H9 (cell line): ENCODE data around the gene SHISA8. TPM values are rescaled to one million over a fixed set of nuclear protein-coding genes. Genes with fewer than 3 reads are reported as not detected.
"Not testable (repeated sequence)": the region's sequence is repeated elsewhere in the genome, so short reads cannot be mapped to it uniquely, and the experiment has no call there.

Experiments
- DNase-seq: peaks from one replicate; pipeline ENCODE4 v3.0.0-alpha.2; 2017
- H2AFZ ChIP-seq: one replicate; pipeline ENCODE4 v1.6.1; 2013; ENCODE audit warnings: mild to moderate bottlenecking, low read length, control low read depth, moderate library complexity
- H2AK5ac ChIP-seq: 2 replicates; pipeline ENCODE4 v1.6.1; 2013; ENCODE audit warnings: low read length, control low read depth, mixed read lengths; ENCODE audit not compliant: insufficient read length
- H2BK120ac ChIP-seq: one replicate; pipeline ENCODE4 v1.6.1; 2013; ENCODE audit warnings: low read depth, mild to moderate bottlenecking, low read length, control low read depth, inconsistent platforms; ENCODE audit not compliant: poor library complexity, severe bottlenecking
- H2BK12ac ChIP-seq: 2 replicates; pipeline ENCODE4 v1.6.1; 2013; ENCODE audit warnings: low read length, control low read depth, mixed read lengths, low read depth; ENCODE audit not compliant: insufficient read length
- H2BK15ac ChIP-seq: 2 replicates; pipeline ENCODE4 v1.6.1; 2013; ENCODE audit warnings: low read depth, low read length, control low read depth
- H2BK20ac ChIP-seq: one replicate; pipeline ENCODE4 v1.6.1; 2013; ENCODE audit warnings: low read depth, mild to moderate bottlenecking, low read length, control low read depth, inconsistent platforms; ENCODE audit not compliant: poor library complexity, severe bottlenecking
- H2BK5ac ChIP-seq: 2 replicates; pipeline ENCODE4 v1.6.1; 2013; ENCODE audit warnings: low read length, control low read depth, mixed read lengths; ENCODE audit not compliant: insufficient read length
- H3K14ac ChIP-seq: 2 replicates; pipeline ENCODE4 v1.6.1; 2013; ENCODE audit warnings: low read length, control low read depth; ENCODE audit not compliant: insufficient read depth
- H3K18ac ChIP-seq: 2 replicates; pipeline ENCODE4 v1.6.1; 2013; ENCODE audit warnings: low read depth, mild to moderate bottlenecking, mixed read lengths, low read length, control low read depth; ENCODE audit not compliant: insufficient read length
- H3K23ac ChIP-seq: 2 replicates; pipeline ENCODE4 v1.6.1; 2013; ENCODE audit warnings: low read length, control low read depth, mixed read lengths, low read depth; ENCODE audit not compliant: insufficient read length
- H3K23me2 ChIP-seq: 2 replicates; pipeline ENCODE4 v1.6.1; 2013; ENCODE audit warnings: low read depth, mild to moderate bottlenecking, mixed read lengths, low read length, control low read depth; ENCODE audit not compliant: insufficient read length, poor library complexity, severe bottlenecking
- H3K27ac ChIP-seq: 2 replicates; pipeline ENCODE4 v1.5.1; 2013; ENCODE audit warnings: low read length, control low read depth, mixed read lengths, low read depth; ENCODE audit not compliant: insufficient read length
- H3K27me3 ChIP-seq: 2 replicates; pipeline ENCODE4 v1.6.1; 2013; ENCODE audit warnings: low read length, control low read depth, inconsistent platforms; ENCODE audit not compliant: insufficient read depth
- H3K4ac ChIP-seq: 2 replicates; pipeline ENCODE4 v1.6.1; 2013; ENCODE audit warnings: low read depth, mild to moderate bottlenecking, control low read depth, inconsistent platforms, low read length, moderate library complexity
- H3K4me1 ChIP-seq: 2 replicates; pipeline ENCODE4 v1.6.1; 2013; ENCODE audit warnings: low read length, control low read depth, inconsistent platforms; ENCODE audit not compliant: insufficient read depth
- H3K4me2 ChIP-seq: 2 replicates; pipeline ENCODE4 v1.6.1; 2013; ENCODE audit warnings: low read length, control low read depth, mixed read lengths; ENCODE audit not compliant: insufficient read length, insufficient read depth
- H3K56ac ChIP-seq: 2 replicates; pipeline ENCODE4 v1.6.1; 2013; ENCODE audit warnings: low read depth, mild to moderate bottlenecking, mixed read lengths, low read length, control low read depth; ENCODE audit not compliant: insufficient read length
- H3K79me1 ChIP-seq: 2 replicates; pipeline ENCODE4 v1.6.1; 2013; ENCODE audit warnings: low read depth, mild to moderate bottlenecking, moderate library complexity, low read length, control low read depth, inconsistent platforms; ENCODE audit not compliant: insufficient read depth, poor library complexity, severe bottlenecking
- H3K79me2 ChIP-seq: 2 replicates; pipeline ENCODE4 v1.6.1; 2013; ENCODE audit warnings: low read length, control low read depth, inconsistent platforms; ENCODE audit not compliant: insufficient read depth
- H3K9ac ChIP-seq: 2 replicates; pipeline ENCODE4 v1.6.1; 2013; ENCODE audit warnings: low read length, control low read depth, mixed read lengths; ENCODE audit not compliant: insufficient read length; ENCODE audit errors: extremely low read depth
- H3K9me3 ChIP-seq: one replicate; pipeline ENCODE4 v1.6.1; 2013; ENCODE audit warnings: low read depth, low read length, inconsistent platforms; ENCODE audit not compliant: control insufficient read depth
- H3T11ph ChIP-seq: one replicate; pipeline ENCODE4 v1.6.1; 2013; ENCODE audit warnings: mild to moderate bottlenecking, low read length, control low read depth, inconsistent platforms
- H4K20me1 ChIP-seq: one replicate; pipeline ENCODE4 v1.6.1; 2013; ENCODE audit not compliant: control insufficient read depth, insufficient read length, insufficient read depth
- H4K5ac ChIP-seq: 2 replicates; pipeline ENCODE4 v1.6.1; 2013; ENCODE audit warnings: low read depth, mild to moderate bottlenecking, mixed read lengths, low read length, control low read depth; ENCODE audit not compliant: insufficient read length
- H4K8ac ChIP-seq: replicated peaks from 2 replicates; pipeline ENCODE4 v1.6.1; 2013; ENCODE audit warnings: low read length, control low read depth, mixed read lengths, low read depth; ENCODE audit not compliant: insufficient read length
- H4K91ac ChIP-seq: 2 replicates; pipeline ENCODE4 v1.6.1; 2013; ENCODE audit warnings: low read depth, mild to moderate bottlenecking, moderate library complexity, mixed read lengths, low read length, control low read depth; ENCODE audit not compliant: insufficient read length
- H3K27ac Mint-ChIP-seq, 3 experiments: 2 replicates in 2 of 3; 3 replicates in 1 of 3; pipeline ENCODE4 v1.8.0; 2020 to 2021; ENCODE audit warnings: mixed read lengths in 3 of 3, mild to moderate bottlenecking in 1 of 3, moderate library complexity in 1 of 3
- H3K27me3 Mint-ChIP-seq: 2 replicates; pipeline ENCODE4 v1.8.0; 2021; ENCODE audit warnings: low read depth, mild to moderate bottlenecking, moderate library complexity, mixed read lengths
- H3K36me3 Mint-ChIP-seq, 3 experiments: 2 replicates in 2 of 3; 3 replicates in 1 of 3; pipeline ENCODE4 v1.8.0; 2020 to 2021; ENCODE audit warnings: low read depth in 3 of 3, mixed read lengths in 3 of 3; ENCODE audit not compliant: insufficient read depth in 1 of 3
- H3K4me1 Mint-ChIP-seq, 2 experiments: 2 replicates each; pipeline ENCODE4 v1.8.0; 2020; ENCODE audit warnings: mixed read lengths in 2 of 2
- H3K4me3 Mint-ChIP-seq, 2 experiments: 2 replicates in 1 of 2; 3 replicates in 1 of 2; pipeline ENCODE4 v1.8.0; 2020 to 2021; ENCODE audit warnings: mild to moderate bottlenecking in 2 of 2, mixed read lengths in 2 of 2, moderate library complexity in 1 of 2
- H3K9me3 Mint-ChIP-seq, 2 experiments: 2 replicates in 1 of 2; 3 replicates in 1 of 2; pipeline ENCODE4 v1.8.0; 2020; ENCODE audit warnings: mild to moderate bottlenecking in 2 of 2, mixed read lengths in 2 of 2, moderate library complexity in 1 of 2
- CTCF ChIP-seq: fragments of 200-600 bp; sonication (generic); conservative IDR thresholded peaks from 3 replicates; pipeline ENCODE4 v1.8.0; 2021; ENCODE audit warnings: antibody characterized with exemption, mild to moderate bottlenecking
- WGBS: extraction: QIAGEN DNeasy Blood & Tissue Kit; methylation state at CpG from one replicate; pipeline ENCODE4 v1.1.7; 2013; ENCODE audit warnings: missing lambda C conversion rate, low lambda C conversion rate, mixed read lengths; ENCODE audit not compliant: insufficient read length; ENCODE audit errors: extremely low coverage; 5-methylcytosine and 5-hydroxymethylcytosine counted together
- total RNA-seq: library from RNA; stranded (reverse); gene quantifications from 2 replicates; pipeline ENCODE4 v1.2.1, GENCODE V29; 2021

Gene SHISA8
- total RNA-seq, 1 experiment from 2014 or later = 1.4 TPM

GRCh38 chr22:41870786-41871185 is 44.1 kb downstream of the SHISA8 start:
- Histone ChIP-seq H4K5ac (no peak overlapping the region), H2AFZ (no peak overlapping the region), H3K27me3 (no peaks in the 10 kb centered on the region), H2BK120ac (no peak overlapping the region), H3K14ac (no peak overlapping the region), H3K79me1 (no peaks in the 10 kb centered on the region), H3K27ac (no peak overlapping the region), H3K23me2 (no peaks in the 10 kb centered on the region), H4K91ac (no peak overlapping the region), H3K18ac (no peak overlapping the region), H3T11ph (no peak overlapping the region), H4K20me1 (no peaks in the 10 kb centered on the region), H3K9ac (no peak overlapping the region), H4K8ac (no peak overlapping the region), H2BK20ac (no peak overlapping the region), H3K23ac (no peak overlapping the region), H3K4me2 (no peak overlapping the region), H2BK5ac (no peak overlapping the region), H2BK12ac (no peak overlapping the region), H3K9me3 (no peaks in the 10 kb centered on the region), H3K4ac (no peak overlapping the region), H3K56ac (no peak overlapping the region), H2AK5ac (no peak overlapping the region), H2BK15ac (no peak overlapping the region), H3K79me2 (no peaks in the 10 kb centered on the region), H3K4me1 (no peaks in the 10 kb centered on the region)
- H3K9me3 Mint-ChIP-seq = no peaks in the 10 kb centered on the region
- H3K27me3 Mint-ChIP-seq = no peaks in the 10 kb centered on the region
- DNase-seq = no peak
- no peak overlapping the region for H3K27ac Mint-ChIP-seq
- H3K4me3 Mint-ChIP-seq = no peak overlapping the region
- H3K4me1 Mint-ChIP-seq = no peaks in the 10 kb centered on the region
- H3K36me3 Mint-ChIP-seq = peaks cover 44 to 86% (median 86%) of the 10 kb centered on the region in 3 experiments; a peak in 6 of 7 replicates
- no CpG with 5 or more reads among the region's 4 CpGs for WGBS
- TF ChIP-seq CTCF = no peak

- H2BK5ac ChIP-seq, H4K8ac ChIP-seq, H2AFZ ChIP-seq, H2BK120ac ChIP-seq, H3K27ac Mint-ChIP-seq, H3K4me1 ChIP-seq, H3K56ac ChIP-seq, H3T11ph ChIP-seq, H3K79me2 ChIP-seq, H3K14ac ChIP-seq, H4K20me1 ChIP-seq, H2BK20ac ChIP-seq, H3K9me3 ChIP-seq, H2BK12ac ChIP-seq, H3K27me3 ChIP-seq, H2AK5ac ChIP-seq, H3K4me2 ChIP-seq, H3K23me2 ChIP-seq, H3K18ac ChIP-seq, H3K23ac ChIP-seq, H3K9ac ChIP-seq, H4K5ac ChIP-seq, H3K4me3 Mint-ChIP-seq, H3K4me1 Mint-ChIP-seq, H4K91ac ChIP-seq, H3K9me3 Mint-ChIP-seq, H3K79me1 ChIP-seq, H3K27ac ChIP-seq, H3K27me3 Mint-ChIP-seq, H2BK15ac ChIP-seq, DNase-seq, H3K4ac ChIP-seq: not testable (repeated sequence)
- WGBS = no CpG with 5 or more reads among the region's 1 CpG
- peaks cover 41 to 81% (median 80%) of the 10 kb centered on the region in 3 experiments; a peak in 6 of 7 replicates for H3K36me3 Mint-ChIP-seq
Observed at GRCh38 chr22:41870081-41870480, 44.8 kb downstream of the SHISA8 start.
